ENCODE results near the gene COL4A1. TPM values are rescaled to one million over a fixed set of nuclear protein-coding genes. Genes with fewer than 3 reads are reported as not detected.

The COL4A1 gene
- polyA plus RNA-seq, 1 of the 3 experiments (the other 2 are of a cell fraction): 30.3 TPM

DNA sequence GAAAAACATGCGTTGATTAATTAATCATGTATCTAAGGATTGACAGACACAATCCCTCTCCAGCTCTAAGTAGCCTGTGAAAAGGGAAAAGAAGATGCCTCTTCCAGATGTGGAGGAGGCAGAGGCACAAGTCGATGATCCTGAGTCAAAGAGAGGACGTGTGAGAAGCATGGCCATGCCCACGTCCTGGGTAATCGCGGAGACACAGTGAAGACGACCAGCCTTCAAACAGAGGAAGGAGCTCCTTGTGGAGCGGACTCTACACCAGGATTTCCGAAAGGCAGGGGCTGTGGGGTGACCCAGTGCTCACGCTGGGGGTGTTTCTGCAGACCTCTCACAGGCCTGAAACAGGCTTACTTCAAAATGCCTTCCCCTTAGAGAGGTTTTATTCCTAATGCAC, 70.5 kb downstream of the COL4A1 start:
- Histone ChIP-seq H3K27ac (ENCODE audit: low read depth in 2 of 2, low read length in 1 of 2) (no peak overlapping the region; a peak in 1 of 4 replicates), H3K36me3 (replicated peaks in 1 of 2; ENCODE audit: control insufficient read depth in 1 of 2, insufficient read depth in 2 of 2, low read length in 1 of 2) (peaks cover 0 to 18% of the 10 kb centered on the region in 2 experiments), H3F3A (replicated peaks; ENCODE audit: insufficient read depth) (peaks cover 16% of the 10 kb centered on the region), H3K79me2 (ENCODE audit: insufficient read depth) (peaks cover 42% of the 10 kb centered on the region), H3K27me3 (ENCODE audit: insufficient read depth) (no peaks in the 10 kb centered on the region), H3K4me1 (ENCODE audit: control insufficient read depth in 1 of 2, insufficient read depth in 2 of 2, low read depth in 1 of 2, low read length in 1 of 2) (peaks cover 31 to 41% of the 10 kb centered on the region in 2 experiments), H3K4me3 (ENCODE audit: low read depth in 2 of 2, low read length in 1 of 2) (no peak overlapping the region), H3K9me3 (no peaks in the 10 kb centered on the region), H4K20me1 (ENCODE audit: insufficient read depth) (peaks cover 13% of the 10 kb centered on the region), H3K9ac (no peak overlapping the region), H3K9me2 (no peaks in the 10 kb centered on the region), H2AFZ (ENCODE audit: low read depth) (no peak overlapping the region), H3K4me2 (no peak overlapping the region)
- 98% methylated on average over 10 of the region's 10 CpGs for WGBS (ENCODE audit: low lambda C conversion rate)
- ChIA-PET POLR2A (interaction anchor here (0.6 kb wide), 1 partner anchor 1035 kb away, joined by 3 read pairs; no protein-coding TSS in a partner anchor), CTCF (interaction anchor here (2.7 kb wide), 1 partner anchor 9 kb away, joined by 10 read pairs; no protein-coding TSS in a partner anchor)
- TF ChIP-seq FOXJ3 (CRISPR knock-in tag; IDR thresholded peaks at IDR 0.05) (no peak), TCF12 (IDR thresholded peaks at IDR 0.05) (no peak), ELF1 (IDR thresholded peaks at IDR 0.05) (no peak), CHD2 (IDR thresholded peaks at IDR 0.05; ENCODE audit: low read length, partially characterized antibody) (no peak), FOSL2 (IDR thresholded peaks at IDR 0.05; ENCODE audit: borderline replicate concordance, low read depth) (no peak), SMC3 (IDR thresholded peaks at IDR 0.05; ENCODE audit: low read depth, low read length) (no peak), YY1 (IDR thresholded peaks at IDR 0.05; ENCODE audit: low read depth) (no peak), FOXM1 (IDR thresholded peaks at IDR 0.05; ENCODE audit: low read depth) (no peak), RXRA (IDR thresholded peaks at IDR 0.05; ENCODE audit: borderline replicate concordance, low read depth) (no peak), MXI1 (IDR thresholded peaks at IDR 0.05; ENCODE audit: low read depth, low read length) (no peak), GABPA (IDR thresholded peaks at IDR 0.05; ENCODE audit: low read depth) (no peak), POLR2AphosphoS5 (IDR thresholded peaks at IDR 0.05; ENCODE audit: low read depth, low read length) (no peak), EP300 (IDR thresholded peaks at IDR 0.05; ENCODE audit: borderline replicate concordance in 1 of 2, low read depth in 1 of 2, low read length in 1 of 2) (no peak), RFX5 (IDR thresholded peaks at IDR 0.05; ENCODE audit: low read length) (no peak)
- TF ChIP-seq, protein P1, sequence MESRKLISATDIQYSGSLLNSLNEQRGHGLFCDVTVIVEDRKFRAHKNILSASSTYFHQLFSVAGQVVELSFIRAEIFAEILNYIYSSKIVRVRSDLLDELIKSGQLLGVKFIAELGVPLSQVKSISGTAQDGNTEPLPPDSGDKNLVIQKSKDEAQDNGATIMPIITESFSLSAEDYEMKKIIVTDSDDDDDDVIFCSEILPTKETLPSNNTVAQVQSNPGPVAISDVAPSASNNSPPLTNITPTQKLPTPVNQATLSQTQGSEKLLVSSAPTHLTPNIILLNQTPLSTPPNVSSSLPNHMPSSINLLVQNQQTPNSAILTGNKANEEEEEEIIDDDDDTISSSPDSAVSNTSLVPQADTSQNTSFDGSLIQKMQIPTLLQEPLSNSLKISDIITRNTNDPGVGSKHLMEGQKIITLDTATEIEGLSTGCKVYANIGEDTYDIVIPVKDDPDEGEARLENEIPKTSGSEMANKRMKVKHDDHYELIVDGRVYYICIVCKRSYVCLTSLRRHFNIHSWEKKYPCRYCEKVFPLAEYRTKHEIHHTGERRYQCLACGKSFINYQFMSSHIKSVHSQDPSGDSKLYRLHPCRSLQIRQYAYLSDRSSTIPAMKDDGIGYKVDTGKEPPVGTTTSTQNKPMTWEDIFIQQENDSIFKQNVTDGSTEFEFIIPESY (IDR thresholded peaks at IDR 0.05; ENCODE audit: borderline replicate concordance, low read depth): no peak
- TF ChIP-seq, protein P2, sequence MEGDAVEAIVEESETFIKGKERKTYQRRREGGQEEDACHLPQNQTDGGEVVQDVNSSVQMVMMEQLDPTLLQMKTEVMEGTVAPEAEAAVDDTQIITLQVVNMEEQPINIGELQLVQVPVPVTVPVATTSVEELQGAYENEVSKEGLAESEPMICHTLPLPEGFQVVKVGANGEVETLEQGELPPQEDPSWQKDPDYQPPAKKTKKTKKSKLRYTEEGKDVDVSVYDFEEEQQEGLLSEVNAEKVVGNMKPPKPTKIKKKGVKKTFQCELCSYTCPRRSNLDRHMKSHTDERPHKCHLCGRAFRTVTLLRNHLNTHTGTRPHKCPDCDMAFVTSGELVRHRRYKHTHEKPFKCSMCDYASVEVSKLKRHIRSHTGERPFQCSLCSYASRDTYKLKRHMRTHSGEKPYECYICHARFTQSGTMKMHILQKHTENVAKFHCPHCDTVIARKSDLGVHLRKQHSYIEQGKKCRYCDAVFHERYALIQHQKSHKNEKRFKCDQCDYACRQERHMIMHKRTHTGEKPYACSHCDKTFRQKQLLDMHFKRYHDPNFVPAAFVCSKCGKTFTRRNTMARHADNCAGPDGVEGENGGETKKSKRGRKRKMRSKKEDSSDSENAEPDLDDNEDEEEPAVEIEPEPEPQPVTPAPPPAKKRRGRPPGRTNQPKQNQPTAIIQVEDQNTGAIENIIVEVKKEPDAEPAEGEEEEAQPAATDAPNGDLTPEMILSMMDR (IDR thresholded peaks at IDR 0.05): no peak
- TF ChIP-seq, protein P3, sequence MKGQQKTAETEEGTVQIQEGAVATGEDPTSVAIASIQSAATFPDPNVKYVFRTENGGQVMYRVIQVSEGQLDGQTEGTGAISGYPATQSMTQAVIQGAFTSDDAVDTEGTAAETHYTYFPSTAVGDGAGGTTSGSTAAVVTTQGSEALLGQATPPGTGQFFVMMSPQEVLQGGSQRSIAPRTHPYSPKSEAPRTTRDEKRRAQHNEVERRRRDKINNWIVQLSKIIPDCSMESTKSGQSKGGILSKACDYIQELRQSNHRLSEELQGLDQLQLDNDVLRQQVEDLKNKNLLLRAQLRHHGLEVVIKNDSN (IDR thresholded peaks at IDR 0.05; ENCODE audit: borderline replicate concordance, low read depth): no peak
- DNase-seq: no peak
